PFSK-1 (cell line): ENCODE measurements around the gene CASP7.

Experiments used
- POLR2AphosphoS5 ChIP-seq: IDR thresholded peaks from 2 replicates; pipeline ENCODE4 v1.6.1; 2012; ENCODE audit warnings: low read depth, mild to moderate bottlenecking, control low read depth, low read length, moderate library complexity
- SIN3A ChIP-seq: IDR thresholded peaks from 2 replicates; pipeline ENCODE4 v1.6.1; 2012; ENCODE audit warnings: mild to moderate bottlenecking, low read length, moderate library complexity, borderline replicate concordance; ENCODE audit not compliant: insufficient read depth
- TAF1 ChIP-seq: IDR thresholded peaks from 2 replicates; pipeline ENCODE4 v1.6.1; 2012; ENCODE audit warnings: low read length, control low read depth, borderline replicate concordance; ENCODE audit not compliant: insufficient read depth
- TF ChIP-seq, protein P1 (sequence below), 2 experiments: IDR thresholded peaks; 2 replicates each; pipeline versions ENCODE4 v1.6.1 to v1.8.0; 2011 to 2012; ENCODE audit warnings: low read depth in 2 of 2, low read length in 2 of 2, control low read depth in 1 of 2, inconsistent platforms in 1 of 2, mild to moderate bottlenecking in 1 of 2, moderate library complexity in 1 of 2; ENCODE audit not compliant: insufficient read depth in 1 of 2

DNA sequence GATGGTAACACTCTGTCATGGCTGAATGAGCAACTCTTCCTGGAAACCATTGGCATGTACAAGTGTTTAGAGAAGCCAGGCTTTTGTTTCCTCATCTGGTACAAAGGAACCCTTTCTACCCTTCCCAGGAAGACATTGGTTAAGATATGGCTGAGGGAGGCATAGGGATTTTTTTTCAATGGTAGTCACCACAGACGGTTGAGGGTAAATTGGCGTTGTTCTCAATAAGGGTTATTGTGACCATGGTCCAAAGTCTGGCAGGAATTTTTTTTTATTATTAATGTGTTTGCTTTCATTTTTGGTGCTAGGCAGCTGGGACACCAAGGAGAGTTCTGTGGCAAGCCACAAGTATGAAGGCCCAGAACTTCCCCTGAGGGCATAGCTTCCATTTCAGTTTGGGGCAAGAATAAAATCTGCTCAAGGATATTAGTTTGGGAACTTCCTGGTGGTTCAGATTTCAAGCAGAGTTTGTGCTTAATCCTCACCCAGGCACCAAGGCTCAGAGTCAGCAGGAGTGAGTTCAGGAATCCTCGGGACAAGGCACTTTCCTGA, 71.5 kb downstream of the CASP7 start, which contains the start of gene PLEKHS1:
- TF ChIP-seq POLR2AphosphoS5, result no peak
- TF ChIP-seq TAF1, result no peak
- TF ChIP-seq, protein P1, sequence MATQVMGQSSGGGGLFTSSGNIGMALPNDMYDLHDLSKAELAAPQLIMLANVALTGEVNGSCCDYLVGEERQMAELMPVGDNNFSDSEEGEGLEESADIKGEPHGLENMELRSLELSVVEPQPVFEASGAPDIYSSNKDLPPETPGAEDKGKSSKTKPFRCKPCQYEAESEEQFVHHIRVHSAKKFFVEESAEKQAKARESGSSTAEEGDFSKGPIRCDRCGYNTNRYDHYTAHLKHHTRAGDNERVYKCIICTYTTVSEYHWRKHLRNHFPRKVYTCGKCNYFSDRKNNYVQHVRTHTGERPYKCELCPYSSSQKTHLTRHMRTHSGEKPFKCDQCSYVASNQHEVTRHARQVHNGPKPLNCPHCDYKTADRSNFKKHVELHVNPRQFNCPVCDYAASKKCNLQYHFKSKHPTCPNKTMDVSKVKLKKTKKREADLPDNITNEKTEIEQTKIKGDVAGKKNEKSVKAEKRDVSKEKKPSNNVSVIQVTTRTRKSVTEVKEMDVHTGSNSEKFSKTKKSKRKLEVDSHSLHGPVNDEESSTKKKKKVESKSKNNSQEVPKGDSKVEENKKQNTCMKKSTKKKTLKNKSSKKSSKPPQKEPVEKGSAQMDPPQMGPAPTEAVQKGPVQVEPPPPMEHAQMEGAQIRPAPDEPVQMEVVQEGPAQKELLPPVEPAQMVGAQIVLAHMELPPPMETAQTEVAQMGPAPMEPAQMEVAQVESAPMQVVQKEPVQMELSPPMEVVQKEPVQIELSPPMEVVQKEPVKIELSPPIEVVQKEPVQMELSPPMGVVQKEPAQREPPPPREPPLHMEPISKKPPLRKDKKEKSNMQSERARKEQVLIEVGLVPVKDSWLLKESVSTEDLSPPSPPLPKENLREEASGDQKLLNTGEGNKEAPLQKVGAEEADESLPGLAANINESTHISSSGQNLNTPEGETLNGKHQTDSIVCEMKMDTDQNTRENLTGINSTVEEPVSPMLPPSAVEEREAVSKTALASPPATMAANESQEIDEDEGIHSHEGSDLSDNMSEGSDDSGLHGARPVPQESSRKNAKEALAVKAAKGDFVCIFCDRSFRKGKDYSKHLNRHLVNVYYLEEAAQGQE (IDR thresholded peaks at IDR 0.05; ENCODE audit: insufficient read depth in 1 of 2, low read depth in 2 of 2, low read length in 2 of 2), result no peak
- no peak for TF ChIP-seq SIN3A
